ENCODE measurements around the gene MYO3A. TPM values are rescaled to one million over a fixed set of nuclear protein-coding genes. Genes with fewer than 3 reads are reported as not detected.

MYO3A gene
- total RNA-seq, 1 donor from 2014 or later: not detected

- no peak for DNase-seq (ENCODE audit: low spot score)
- Mint-ChIP-seq H3K27ac (ENCODE audit: unreplicated experiment) (no peak overlapping the region), H3K4me3 (ENCODE audit: unreplicated experiment) (no peak overlapping the region), H3K27me3 (ENCODE audit: low read depth) (no peaks in the 10 kb centered on the region), H3K36me3 (ENCODE audit: low read depth) (no peaks in the 10 kb centered on the region), H3K4me1 (ENCODE audit: low read depth) (no peaks in the 10 kb centered on the region), H3K9me3 (ENCODE audit: low read depth) (peaks cover 27% of the 10 kb centered on the region)
- no peak for TF ChIP-seq CTCF (IDR thresholded peaks at IDR 0.05)
Observed at GRCh38 chr10:25912866-25913265, 21.2 kb upstream of the MYO3A start.

GRCh38 chr10:25914776-25915175 lies 19.3 kb upstream of the MYO3A start:
- Mint-ChIP-seq H3K27me3 (ENCODE audit: low read depth) (no peaks in the 10 kb centered on the region), H3K4me3 (ENCODE audit: unreplicated experiment) (no peak overlapping the region), H3K4me1 (ENCODE audit: low read depth) (no peaks in the 10 kb centered on the region), H3K27ac (ENCODE audit: unreplicated experiment) (no peak overlapping the region), H3K9me3 (ENCODE audit: low read depth) (peaks cover 15% of the 10 kb centered on the region), H3K36me3 (ENCODE audit: low read depth) (no peaks in the 10 kb centered on the region)
- DNase-seq (ENCODE audit: low spot score): no peak
- no peak for TF ChIP-seq CTCF (IDR thresholded peaks at IDR 0.05)

GRCh38 chr10:25934621-25935139 lies 651 bp downstream of the MYO3A start:
- TF ChIP-seq CTCF (IDR thresholded peaks at IDR 0.05): peak; percentile 39
- DNase-seq (ENCODE audit: low spot score): no peak
- Mint-ChIP-seq H3K4me1 (ENCODE audit: low read depth) (peaks cover 5% of the 10 kb centered on the region), H3K36me3 (ENCODE audit: low read depth) (peaks cover 3% of the 10 kb centered on the region), H3K4me3 (ENCODE audit: unreplicated experiment) (peak overlapping the region; percentile 52), H3K27ac (ENCODE audit: unreplicated experiment) (no peak overlapping the region), H3K27me3 (ENCODE audit: low read depth) (peaks cover 47% of the 10 kb centered on the region), H3K9me3 (ENCODE audit: low read depth) (peaks cover 4% of the 10 kb centered on the region)

GRCh38 chr10:25938405-25938804 lies 4.4 kb downstream of the MYO3A start:
- no peak for DNase-seq (ENCODE audit: low spot score)
- peaks cover 5% of the 10 kb centered on the region for H3K4me1 Mint-ChIP-seq (ENCODE audit: low read depth)
- H3K27ac Mint-ChIP-seq (ENCODE audit: unreplicated experiment): no peak overlapping the region
- TF ChIP-seq CTCF (IDR thresholded peaks at IDR 0.05): no peak
- H3K27me3 Mint-ChIP-seq (ENCODE audit: low read depth): peaks cover 47% of the 10 kb centered on the region
- H3K36me3 Mint-ChIP-seq (ENCODE audit: low read depth): peaks cover 3% of the 10 kb centered on the region
- H3K9me3 Mint-ChIP-seq (ENCODE audit: low read depth): no peaks in the 10 kb centered on the region
- no peak overlapping the region for H3K4me3 Mint-ChIP-seq (ENCODE audit: unreplicated experiment)

- no peak for DNase-seq (ENCODE audit: low spot score)
- Mint-ChIP-seq H3K4me1 (ENCODE audit: low read depth) (no peaks in the 10 kb centered on the region), H3K9me3 (ENCODE audit: low read depth) (peaks cover 9% of the 10 kb centered on the region), H3K4me3 (ENCODE audit: unreplicated experiment) (no peak overlapping the region), H3K27ac (ENCODE audit: unreplicated experiment) (no peak overlapping the region), H3K36me3 (ENCODE audit: low read depth) (no peaks in the 10 kb centered on the region), H3K27me3 (ENCODE audit: low read depth) (peaks cover 20% of the 10 kb centered on the region)
- TF ChIP-seq CTCF (IDR thresholded peaks at IDR 0.05): no peak
Observed at GRCh38 chr10:25944771-25945170, 10.7 kb downstream of the MYO3A start.
